Suprapubic skin (tissue), 4 donors: ENCODE results near the gene TBC1D3B.
"Not testable (repeated sequence)": the region's sequence is repeated elsewhere in the genome, so short reads cannot be mapped to it uniquely, and the experiment has no call there.

ENCODE experiments used
- CTCF ChIP-seq, 2 donors: fragments of 200-600 bp in 1 of 2; fragments of 450-650 bp in 1 of 2; sonication (generic) in 1 of 2; IDR thresholded peaks; one replicate each; pipeline ENCODE4 v1.5.1; 2016 to 2019; ENCODE audit warnings: antibody characterized with exemption in 2 of 2, mild to moderate bottlenecking in 1 of 2, moderate library complexity in 1 of 2
- EP300 ChIP-seq: sonication (generic); formaldehyde crosslinking; IDR thresholded peaks from one replicate; pipeline ENCODE4 v1.6.1; 2017; ENCODE audit warnings: antibody characterized with exemption
- POLR2A ChIP-seq, 2 donors: fragments of 450-650 bp; IDR thresholded peaks; one replicate each; pipeline ENCODE4 v1.6.1; 2017; ENCODE audit warnings: antibody characterized with exemption in 2 of 2, mild to moderate bottlenecking in 2 of 2, moderate library complexity in 2 of 2
- POLR2AphosphoS5 ChIP-seq, 3 donors: sonication (generic); formaldehyde crosslinking; IDR thresholded peaks; one replicate each; pipeline ENCODE4 v1.6.1; 2017; ENCODE audit warnings: antibody characterized with exemption in 3 of 3

- not testable (repeated sequence) for TF ChIP-seq EP300; POLR2A (IDR thresholded peaks at IDR 0.05); CTCF (IDR thresholded peaks at IDR 0.05); POLR2AphosphoS5 (IDR thresholded peaks at IDR 0.05)
These were observed 43.1 kb upstream of the TBC1D3B start for GRCh38 chr17:36219556-36219955.
